GM18867 (cell line): Measurements from ENCODE around the gene NFYA.
"Not testable (repeated sequence)": the region's sequence is repeated elsewhere in the genome, so short reads cannot be mapped to it uniquely, and the experiment has no call there.

Experiments
- ATAC-seq: cut with Tn5 transposase; IDR thresholded peaks from one replicate; pipeline ENCODE4 v1.9.1; 2021; ENCODE audit warnings: mild to moderate bottlenecking, moderate library complexity; ENCODE audit not compliant: unreplicated experiment

Gene NFYA

GRCh38 chr6:41100871-41101287 is 28.1 kb downstream of the NFYA start:
- ATAC-seq = no peak

GRCh38 chr6:41103847-41104246 is 31.1 kb downstream of the NFYA start:
- no peak for ATAC-seq

- no peak for ATAC-seq
These were observed 38.2 kb downstream of the NFYA start for GRCh38 chr6:41111017-41111416.

- ATAC-seq = not testable (repeated sequence)
These were observed 42.3 kb downstream of the NFYA start for GRCh38 chr6:41115027-41115426.

- ATAC-seq = no peak
These were observed 46.7 kb downstream of the NFYA start for GRCh38 chr6:41119508-41119907.

- ATAC-seq = no peak
These were observed 47.3 kb downstream of the NFYA start for GRCh38 chr6:41120058-41120457.

GRCh38 chr6:41122373-41122772 is 49.6 kb downstream of the NFYA start:
- no peak for ATAC-seq

- no peak for ATAC-seq
These were observed 50.1 kb downstream of the NFYA start for GRCh38 chr6:41122918-41123317.

GRCh38 chr6:41125282-41125681 is 52.5 kb downstream of the NFYA start:
- no peak for ATAC-seq

GRCh38 chr6:41132254-41132653 is 59.5 kb downstream of the NFYA start:
- ATAC-seq = no peak

- no peak for ATAC-seq
These were observed 62.5 kb downstream of the NFYA start for GRCh38 chr6:41135062-41135832.

- no peak for ATAC-seq
These were observed 64.1 kb downstream of the NFYA start for GRCh38 chr6:41136911-41137310.

GRCh38 chr6:41147917-41148316 is 75.1 kb downstream of the NFYA start:
- no peak for ATAC-seq
